K562 (cell line): ENCODE data around the gene NRXN3. TPM values are rescaled to one million over a fixed set of nuclear protein-coding genes. Genes with fewer than 3 reads are reported as not detected.

Experiments
- BHLHE40 ChIP-seq: IDR thresholded peaks from 2 replicates; pipeline ENCODE4 v1.6.1; 2011; ENCODE audit warnings: low read length, improper control_type of control experiment
- CAMTA2 ChIP-seq: fragments of 250-450 bp; sonication (Bioruptor Pico); conservative IDR thresholded peaks from 2 replicates; pipeline ENCODE4 v1.5.1; 2022
- CBX1 ChIP-seq: sonication (generic); IDR thresholded peaks from 2 replicates; pipeline ENCODE4 v1.6.1; 2016; ENCODE audit warnings: antibody characterized with exemption, low read depth, mild to moderate bottlenecking
- CTBP1 ChIP-seq: fragments of 450-650 bp; IDR thresholded peaks from 2 replicates; pipeline ENCODE4 v1.6.1; 2016; ENCODE audit warnings: borderline replicate concordance
- CXXC5 ChIP-seq: fragments of 250-450 bp; sonication (Bioruptor Pico); IDR thresholded peaks from 2 replicates; pipeline ENCODE4 v1.8.0; 2022; ENCODE audit warnings: inconsistent platforms, mild to moderate bottlenecking, moderate library complexity
- EP300 ChIP-seq: IDR thresholded peaks from 2 replicates; pipeline ENCODE4 v1.6.1; 2012; ENCODE audit warnings: low read length, improper control_type of control experiment
- GABPB2 ChIP-seq: fragments of 250-450 bp; sonication (Bioruptor Pico); conservative IDR thresholded peaks from 2 replicates; pipeline ENCODE4 v1.5.1; 2021; ENCODE audit warnings: mild to moderate bottlenecking
- HNRNPH1 ChIP-seq: fragments of 200-400 bp; formaldehyde crosslinking; optimal IDR thresholded peaks from 2 replicates; pipeline ENCODE3; 2017; ENCODE audit warnings: low read depth, mild to moderate bottlenecking, low read length, moderate library complexity
- JUNB ChIP-seq: fragments of 450-650 bp; formaldehyde crosslinking; conservative IDR thresholded peaks from 2 replicates; pipeline ENCODE4 v1.4.0; 2020; ENCODE audit warnings: mild to moderate bottlenecking
- MAZ ChIP-seq, 2 experiments: fragments of 450-650 bp in 1 of 2; sonication (generic) in 1 of 2; formaldehyde crosslinking; IDR thresholded peaks in 1 of 2; conservative IDR thresholded peaks in 1 of 2; 2 replicates each; pipeline versions ENCODE4 v1.4.0 to v1.5.0; 2020; ENCODE audit warnings: mild to moderate bottlenecking in 1 of 2, missing genetic modification reagents in 1 of 2
- NR2C2 ChIP-seq, 2 experiments: fragments of 200-800 bp in 1 of 2; sonication (Bioruptor generic) in 1 of 2; sonication (generic) in 1 of 2; formaldehyde crosslinking in 1 of 2; IDR thresholded peaks; 2 replicates each; pipeline versions ENCODE4 v1.6.1 to v1.8.0; 2016 to 2022; ENCODE audit warnings: mild to moderate bottlenecking in 1 of 2, missing compliant biosample characterization in 1 of 2, missing genetic modification characterization in 1 of 2, missing genetic modification reagents in 1 of 2
- PTBP1 ChIP-seq: fragments of 200-400 bp; formaldehyde crosslinking; IDR thresholded peaks from 2 replicates; pipeline ENCODE4 v1.6.1; 2017; ENCODE audit warnings: low read depth, low read length
- RAD21 ChIP-seq, 2 experiments: fragments of 250-450 bp in 1 of 2; fragments of 450-650 bp in 1 of 2; sonication (Bioruptor Pico) in 1 of 2; formaldehyde crosslinking in 1 of 2; IDR thresholded peaks in 1 of 2; conservative IDR thresholded peaks in 1 of 2; 2 replicates each; pipeline versions ENCODE4 v1.4.0 to v1.8.0; 2020 to 2022; ENCODE audit warnings: mild to moderate bottlenecking in 2 of 2, moderate library complexity in 1 of 2
- RUNX1 ChIP-seq: sonication (generic); IDR thresholded peaks from 2 replicates; pipeline ENCODE4 v1.6.1; 2016; ENCODE audit warnings: antibody characterized with exemption, low read depth
- STAT5A ChIP-seq: IDR thresholded peaks from 2 replicates; pipeline ENCODE4 v1.6.1; 2012; ENCODE audit warnings: low read length, inconsistent platforms, borderline replicate concordance
- THAP7 ChIP-seq: fragments of 250-450 bp; sonication (Bioruptor Pico); IDR thresholded peaks from 2 replicates; pipeline ENCODE4 v1.5.0; 2021
- ZNF280A ChIP-seq: fragments of 450-650 bp; IDR thresholded peaks from 2 replicates; pipeline ENCODE4 v1.6.1; 2018; ENCODE audit warnings: mild to moderate bottlenecking, low read depth; ENCODE audit not compliant: partially characterized antibody
- ZSCAN29 ChIP-seq: fragments of 450-650 bp; IDR thresholded peaks from 2 replicates; pipeline ENCODE4 v1.6.1; 2017
- polyA plus RNA-seq, 8 experiments: library from polyadenylated mRNA; depleted of rRNA in 4 of 8; stranded (reverse) in 5 of 8; unstranded in 3 of 8; fragments of >200 nt; fragmentation: Nextera tagmentation in 2 of 8; fragmentation: Illumina TruSeq in 1 of 8; extraction: Ambion mirVana in 2 of 8; extraction: Trizol in 1 of 8; gene quantifications; 2 replicates each; pipeline versions ENCODE4 v1.2.1 to v1.2.3, GENCODE V29; 2011 to 2014; ENCODE audit warnings: inconsistent platforms in 1 of 8, missing spikeins in 1 of 8
- total RNA-seq, 7 experiments: library from RNA; depleted of rRNA in 6 of 7; stranded (reverse); fragments of >200 nt in 6 of 7; fragmentation: Illumina TruSeq in 2 of 7; extraction: Trizol in 2 of 7; gene quantifications; 2 replicates each; pipeline versions ENCODE4 v1.2.1 to v1.2.3, GENCODE V29; 2011 to 2021; ENCODE audit warnings: low replicate concordance in 1 of 7
- TF ChIP-seq, protein P1 (sequence below): sonication (generic); formaldehyde crosslinking; IDR thresholded peaks from 2 replicates; pipeline ENCODE4 v1.9.0; 2022; ENCODE audit warnings: mild to moderate bottlenecking, missing genetic modification reagents
- TF ChIP-seq, protein P2 (sequence below): fragments of 450-650 bp; formaldehyde crosslinking; IDR thresholded peaks from 2 replicates; pipeline ENCODE4 v1.4.0; 2020; ENCODE audit warnings: mild to moderate bottlenecking, moderate library complexity
- TF ChIP-seq, protein P3 (sequence below): fragments of 250-450 bp; sonication (Bioruptor Pico); IDR thresholded peaks from 2 replicates; pipeline ENCODE4 v1.8.0; 2021; ENCODE audit warnings: moderate library complexity, mild to moderate bottlenecking, inconsistent platforms
- TF ChIP-seq, protein P4 (sequence below), 2 experiments: fragments of 450-650 bp; IDR thresholded peaks; 2 replicates each; pipeline ENCODE4 v1.6.1; 2016

The NRXN3 gene
- total and polyA plus RNA-seq, 9 of the 15 experiments (the other 6 are each of a cell fraction or from before 2014, with no cell fraction given): 0.09 TPM; not detected in 8

- TF ChIP-seq NR2C2 (CRISPR knock-in tag; IDR thresholded peaks at IDR 0.05) (no peak), NR2C2 (tag; IDR thresholded peaks at IDR 0.05) (no peak), CAMTA2 (CRISPR knock-in tag) (no peak), CTBP1 (peak; percentile 37; the same call in 1 of the 2 replicates), GABPB2 (CRISPR knock-in tag) (no peak), BHLHE40 (peak; percentile 85), JUNB (CRISPR knock-in tag) (no peak), THAP7 (CRISPR knock-in tag) (no peak), ZSCAN29 (no peak), MAZ (CRISPR knock-in tag; conservative IDR thresholded peaks at IDR 0.05 in 1 of 2, IDR thresholded peaks at IDR 0.05 in 1 of 2) (peak in 1 of 2 experiments; percentile 44; a peak in 1 of 4 replicates), ZNF280A (no peak), CXXC5 (CRISPR knock-in tag) (no peak), EP300 (no peak), PTBP1 (no peak), HNRNPH1 (no peak), STAT5A (no peak), RAD21 (CRISPR knock-in tag; conservative IDR thresholded peaks at IDR 0.05 in 1 of 2, IDR thresholded peaks at IDR 0.05 in 1 of 2) (peak; percentile 57 to 68), CBX1 (no peak), RUNX1 (no peak)
- TF ChIP-seq, protein P1, sequence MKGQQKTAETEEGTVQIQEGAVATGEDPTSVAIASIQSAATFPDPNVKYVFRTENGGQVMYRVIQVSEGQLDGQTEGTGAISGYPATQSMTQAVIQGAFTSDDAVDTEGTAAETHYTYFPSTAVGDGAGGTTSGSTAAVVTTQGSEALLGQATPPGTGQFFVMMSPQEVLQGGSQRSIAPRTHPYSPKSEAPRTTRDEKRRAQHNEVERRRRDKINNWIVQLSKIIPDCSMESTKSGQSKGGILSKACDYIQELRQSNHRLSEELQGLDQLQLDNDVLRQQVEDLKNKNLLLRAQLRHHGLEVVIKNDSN (CRISPR knock-in tag): no peak
- TF ChIP-seq, protein P2, sequence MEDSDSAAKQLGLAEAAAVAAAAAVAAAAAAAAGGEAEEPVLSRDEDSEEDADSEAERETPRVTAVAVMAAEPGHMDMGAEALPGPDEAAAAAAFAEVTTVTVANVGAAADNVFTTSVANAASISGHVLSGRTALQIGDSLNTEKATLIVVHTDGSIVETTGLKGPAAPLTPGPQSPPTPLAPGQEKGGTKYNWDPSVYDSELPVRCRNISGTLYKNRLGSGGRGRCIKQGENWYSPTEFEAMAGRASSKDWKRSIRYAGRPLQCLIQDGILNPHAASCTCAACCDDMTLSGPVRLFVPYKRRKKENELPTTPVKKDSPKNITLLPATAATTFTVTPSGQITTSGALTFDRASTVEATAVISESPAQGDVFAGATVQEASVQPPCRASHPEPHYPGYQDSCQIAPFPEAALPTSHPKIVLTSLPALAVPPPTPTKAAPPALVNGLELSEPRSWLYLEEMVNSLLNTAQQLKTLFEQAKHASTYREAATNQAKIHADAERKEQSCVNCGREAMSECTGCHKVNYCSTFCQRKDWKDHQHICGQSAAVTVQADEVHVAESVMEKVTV: 0 out of 2 replicates have a peak, but pooled peaks have one; percentile 19
- TF ChIP-seq, protein P3, sequence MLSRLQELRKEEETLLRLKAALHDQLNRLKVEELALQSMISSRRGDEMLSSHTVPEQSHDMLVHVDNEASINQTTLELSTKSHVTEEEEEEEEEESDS: no peak
- TF ChIP-seq, protein P4, sequence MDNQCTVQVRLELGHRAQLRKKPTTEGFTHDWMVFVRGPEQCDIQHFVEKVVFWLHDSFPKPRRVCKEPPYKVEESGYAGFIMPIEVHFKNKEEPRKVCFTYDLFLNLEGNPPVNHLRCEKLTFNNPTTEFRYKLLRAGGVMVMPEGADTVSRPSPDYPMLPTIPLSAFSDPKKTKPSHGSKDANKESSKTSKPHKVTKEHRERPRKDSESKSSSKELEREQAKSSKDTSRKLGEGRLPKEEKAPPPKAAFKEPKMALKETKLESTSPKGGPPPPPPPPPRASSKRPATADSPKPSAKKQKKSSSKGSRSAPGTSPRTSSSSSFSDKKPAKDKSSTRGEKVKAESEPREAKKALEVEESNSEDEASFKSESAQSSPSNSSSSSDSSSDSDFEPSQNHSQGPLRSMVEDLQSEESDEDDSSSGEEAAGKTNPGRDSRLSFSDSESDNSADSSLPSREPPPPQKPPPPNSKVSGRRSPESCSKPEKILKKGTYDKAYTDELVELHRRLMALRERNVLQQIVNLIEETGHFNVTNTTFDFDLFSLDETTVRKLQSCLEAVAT (IDR thresholded peaks at IDR 0.05): no peak
Measured at GRCh38 chr14:78598046-78598920, 428.1 kb downstream of the NRXN3 start (continued).
